GM19467 (cell line): ENCODE results near the gene TMEM17.
"Not testable (repeated sequence)": the region's sequence is repeated elsewhere in the genome, so short reads cannot be mapped to it uniquely, and the experiment has no call there.

Source experiments
- ATAC-seq: cut with Tn5 transposase; IDR thresholded peaks from one replicate; pipeline ENCODE4 v1.9.1; 2021; ENCODE audit warnings: mild to moderate bottlenecking, moderate library complexity; ENCODE audit not compliant: unreplicated experiment

The TMEM17 gene, protein sequence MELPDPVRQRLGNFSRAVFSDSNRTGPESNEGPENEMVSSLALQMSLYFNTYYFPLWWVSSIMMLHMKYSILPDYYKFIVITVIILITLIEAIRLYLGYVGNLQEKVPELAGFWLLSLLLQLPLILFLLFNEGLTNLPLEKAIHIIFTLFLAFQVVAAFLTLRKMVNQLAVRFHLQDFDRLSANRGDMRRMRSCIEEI

GRCh38 chr2:62505750-62506420, at the start of gene TMEM17:
TSS of gene TMEM17 (minus strand) at chr2:62506195. CDS start at chr2:62506129, 66 bp downstream.
- peak; percentile 88 for ATAC-seq

DNA sequence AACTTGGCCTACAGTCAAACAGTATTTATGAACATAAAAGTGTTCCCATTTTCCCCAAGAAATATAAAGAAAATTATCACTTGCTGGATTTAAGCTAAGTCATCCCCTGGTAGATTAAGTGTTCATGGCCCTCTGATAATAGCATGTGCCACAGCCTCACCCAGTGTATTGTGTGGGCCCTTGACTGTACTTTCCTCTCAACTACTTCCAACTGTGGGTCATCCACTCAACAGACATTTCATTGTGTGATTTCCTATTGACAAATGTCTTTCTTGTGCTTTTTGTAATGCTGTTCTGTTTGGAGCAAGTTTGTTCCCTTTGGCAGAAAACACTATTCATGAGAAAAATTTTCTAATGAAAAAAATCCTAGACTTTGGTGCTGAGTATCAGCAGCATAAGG, 48.4 kb upstream of the TMEM17 start:
- ATAC-seq: no peak

DNA sequence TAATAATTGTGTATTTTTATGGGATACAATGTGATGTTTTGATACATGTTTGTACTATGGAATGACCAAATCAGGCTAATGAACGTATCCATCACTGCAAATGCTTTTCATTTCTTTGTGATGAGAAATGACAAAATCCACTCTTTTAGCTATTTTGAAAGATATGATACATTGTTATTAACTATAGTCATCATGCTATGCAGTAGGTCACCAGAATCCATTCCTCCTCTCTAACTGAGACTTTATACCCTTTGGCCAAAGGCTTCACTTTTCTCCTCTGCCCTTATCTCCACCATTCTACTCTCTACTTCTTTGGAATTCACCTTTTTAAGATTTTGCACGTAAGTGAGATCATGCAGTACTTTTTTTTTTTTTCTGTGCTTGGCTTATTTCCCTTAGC, 44.5 kb upstream of the TMEM17 start:
- no peak for ATAC-seq

- no peak for ATAC-seq
Observed at GRCh38 chr2:62547854-62548253, 41.9 kb upstream of the TMEM17 start.

- ATAC-seq: no peak
Observed at GRCh38 chr2:62545261-62545660, 39.3 kb upstream of the TMEM17 start.

- ATAC-seq: no peak
Observed at GRCh38 chr2:62540408-62541168, 34.6 kb upstream of the TMEM17 start.

- no peak for ATAC-seq
Observed at GRCh38 chr2:62539606-62540407, 33.8 kb upstream of the TMEM17 start.

GRCh38 chr2:62538756-62539155, 32.8 kb upstream of the TMEM17 start:
- ATAC-seq: no peak

- ATAC-seq: no peak
Observed at GRCh38 chr2:62537814-62538213, 31.8 kb upstream of the TMEM17 start.

DNA sequence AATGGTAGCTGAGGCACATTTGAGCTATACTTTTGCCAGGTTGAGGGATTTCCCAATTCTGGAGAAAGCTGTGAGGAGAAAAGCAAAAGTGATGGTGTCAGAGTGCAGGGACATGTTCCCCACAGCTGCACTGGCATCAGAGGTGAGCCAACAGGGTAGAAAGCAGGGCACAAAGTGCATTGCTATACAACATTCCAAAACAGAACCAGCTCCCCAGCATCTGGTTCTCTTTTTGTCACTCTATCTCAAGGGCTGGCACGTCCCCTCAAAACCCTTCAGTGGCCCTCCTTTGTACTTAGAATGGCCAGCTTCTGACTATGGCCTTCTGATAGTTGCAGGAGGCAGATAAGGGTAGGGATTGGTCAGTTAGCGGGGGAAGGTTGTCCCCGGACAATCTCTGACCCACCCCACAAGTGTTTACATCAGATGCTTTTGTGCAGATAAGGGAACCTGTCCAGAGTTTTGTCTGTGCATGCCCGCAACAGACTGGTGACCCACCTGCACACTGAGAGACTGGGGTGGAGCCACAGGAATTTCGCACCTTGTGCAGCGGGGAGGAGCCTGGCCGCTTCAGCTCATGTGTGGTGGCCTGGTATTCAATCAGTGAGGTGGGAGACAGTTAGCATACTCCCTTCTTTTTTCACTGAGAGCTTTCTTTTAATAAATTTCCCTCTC, 31.0 kb upstream of the TMEM17 start:
- ATAC-seq: no peak

GRCh38 chr2:62535521-62535920, 29.5 kb upstream of the TMEM17 start:
- not testable (repeated sequence) for ATAC-seq

GRCh38 chr2:62531594-62531993, 25.6 kb upstream of the TMEM17 start:
- no peak for ATAC-seq

DNA sequence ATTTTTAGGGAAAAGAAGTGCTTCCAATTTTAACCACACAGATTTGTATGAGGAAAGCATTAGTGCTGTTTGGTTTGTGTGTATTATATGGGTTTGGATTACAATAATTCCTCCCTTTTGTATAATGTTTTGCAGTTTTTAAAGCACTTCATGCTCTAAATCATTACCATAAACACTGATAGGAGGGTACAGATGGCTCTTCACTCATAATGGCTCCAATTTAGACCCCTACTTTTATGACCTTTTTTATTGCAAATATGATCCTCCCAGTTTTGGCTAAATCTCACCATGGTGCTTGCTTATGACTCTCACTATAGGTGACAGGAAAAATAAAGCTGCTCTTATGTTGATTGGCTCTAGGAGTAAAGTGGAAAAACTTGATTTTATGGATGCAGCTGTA, 23.8 kb upstream of the TMEM17 start:
- no peak for ATAC-seq

DNA sequence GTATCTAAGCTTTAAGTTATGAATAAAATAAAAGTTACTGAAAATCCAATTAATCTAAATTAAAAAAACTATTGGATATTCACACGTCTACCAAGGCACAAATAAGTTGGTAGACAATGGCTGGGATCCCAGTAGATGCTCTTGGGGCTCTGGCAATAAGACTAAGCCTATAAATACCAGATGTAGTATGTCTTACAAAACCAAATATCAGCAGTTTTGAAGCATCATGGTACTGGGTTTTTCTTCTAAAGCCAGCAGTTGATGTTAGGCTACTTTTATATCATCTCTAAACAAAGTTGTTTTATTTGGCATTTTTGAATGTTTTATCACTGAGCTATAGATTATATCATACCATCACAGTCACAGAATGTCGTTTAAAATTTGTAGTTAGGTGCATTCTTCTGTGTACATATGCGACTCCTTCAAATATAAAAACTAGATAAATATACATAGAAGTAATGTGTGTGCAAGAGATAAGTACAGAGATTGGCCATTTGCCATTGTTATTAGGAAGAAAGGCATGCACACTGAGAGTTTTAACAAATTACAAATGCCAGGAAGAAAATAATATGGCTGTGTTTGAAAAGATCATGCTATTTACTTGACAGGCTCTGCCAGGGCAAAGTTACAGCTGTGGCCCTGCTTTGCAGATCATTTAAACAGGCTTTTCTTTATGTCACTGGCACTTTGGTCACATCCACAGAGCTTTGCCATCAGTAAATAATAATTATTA, 21.6 kb upstream of the TMEM17 start:
- no peak for ATAC-seq

DNA sequence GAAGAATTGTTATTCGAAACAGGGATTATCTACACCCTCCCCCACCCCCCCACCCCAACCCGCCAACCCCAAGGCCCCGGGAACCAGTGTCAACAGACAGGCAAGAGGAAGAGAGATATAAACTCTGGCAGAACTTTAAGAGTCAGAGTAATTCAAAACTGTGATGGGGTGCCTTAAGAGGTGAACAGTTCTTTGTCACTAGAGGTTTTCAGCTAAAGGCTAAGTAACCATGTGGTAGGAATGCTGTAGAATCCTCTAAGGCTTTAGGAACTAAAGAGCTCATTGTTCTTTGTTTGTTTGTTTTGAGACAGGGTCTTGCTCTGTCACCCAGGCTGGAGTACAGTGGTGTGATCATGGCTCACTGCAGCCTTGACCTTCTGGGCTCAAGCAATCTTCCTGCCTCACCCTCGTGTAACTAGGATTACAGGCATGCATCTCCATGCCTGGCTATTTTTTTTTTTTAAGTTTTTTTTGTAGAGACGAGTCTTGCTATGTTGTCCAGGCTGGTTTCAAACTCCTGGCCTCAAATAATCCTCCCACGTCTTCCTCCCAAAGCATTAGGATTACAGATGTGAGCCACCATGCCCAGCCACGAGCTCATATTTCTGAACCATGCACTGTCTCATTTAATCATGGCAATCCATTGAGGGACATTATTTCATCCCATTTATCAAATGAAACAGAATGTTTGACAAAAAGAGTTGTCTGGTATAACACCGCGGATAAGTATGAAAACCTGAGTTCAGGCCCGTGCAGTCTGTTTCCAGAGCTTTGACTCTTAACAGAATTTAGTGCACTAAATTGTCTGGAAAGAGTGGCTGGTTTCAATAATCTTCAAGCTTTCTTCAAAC, 20.8 kb upstream of the TMEM17 start:
- no peak for ATAC-seq

- ATAC-seq: no peak
Observed at GRCh38 chr2:62525549-62526269, 19.7 kb upstream of the TMEM17 start.

GRCh38 chr2:62524293-62524941, 18.4 kb upstream of the TMEM17 start:
- ATAC-seq: no peak

- ATAC-seq: not testable (repeated sequence)
Observed at GRCh38 chr2:62521061-62521460, 15.1 kb upstream of the TMEM17 start.
